SK-N-SH (cell line): Measurements from ENCODE around the gene TBXAS1. TPM values are rescaled to one million over a fixed set of nuclear protein-coding genes. Genes with fewer than 3 reads are reported as not detected.

Source experiments
- CTCF ChIA-PET: fragments of 300-600, 350-600 bp; formaldehyde crosslinking; extraction: SDS; loops from one replicate; lab custom pipeline; 2021; lab: Yijun Ruan, JAX
- POLR2A ChIA-PET: fragments of 350-600 bp; sonication (Branson Sonifier 250); formaldehyde crosslinking; extraction: SDS; loops from one replicate; lab custom pipeline; 2020; ENCODE audit warnings: antibody characterized with exemption, inconsistent platforms; lab: Yijun Ruan, JAX
- DNase-seq: peaks from one replicate; pipeline ENCODE4 v3.0.0; 2012
- H2AFZ ChIP-seq: fragments of 200-600 bp; sonication (generic); 2 replicates; pipeline ENCODE4 v1.8.1; 2016; ENCODE audit warnings: antibody characterized with exemption, mild to moderate bottlenecking, low read depth
- H3F3A ChIP-seq: fragments of 200-600 bp; sonication (generic); replicated peaks from 2 replicates; pipeline ENCODE3; 2016; ENCODE audit warnings: antibody characterized with exemption, mild to moderate bottlenecking; ENCODE audit not compliant: insufficient read depth
- H3K27ac ChIP-seq, 2 experiments: fragments of 200-500 bp in 1 of 2; fragments of 200-600 bp in 1 of 2; sonication (Bioruptor generic) in 1 of 2; sonication (generic), shearing (Covaris generic) in 1 of 2; 2 replicates each; pipeline versions ENCODE4 v1.5.1 to v1.6.1; 2014 to 2016; ENCODE audit warnings: low read depth in 2 of 2, inconsistent platforms in 1 of 2, low read length in 1 of 2, mild to moderate bottlenecking in 1 of 2, mixed read lengths in 1 of 2
- H3K27me3 ChIP-seq: fragments of 200-600 bp; sonication (generic), shearing (Covaris generic); 2 replicates; pipeline ENCODE4 v1.6.1; 2016; ENCODE audit warnings: mixed run types; ENCODE audit not compliant: insufficient read depth
- H3K36me3 ChIP-seq, 2 experiments: fragments of 200-500 bp in 1 of 2; fragments of 200-600 bp in 1 of 2; sonication (Bioruptor generic) in 1 of 2; sonication (generic) in 1 of 2; replicated peaks in 1 of 2; 2 replicates each; pipeline versions ENCODE3 to v1.5.1; 2014 to 2016; ENCODE audit warnings: low read length in 1 of 2, mild to moderate bottlenecking in 1 of 2; ENCODE audit not compliant: insufficient read depth in 2 of 2, control insufficient read depth in 1 of 2
- H3K4me1 ChIP-seq, 2 experiments: fragments of 200-500 bp in 1 of 2; fragments of 200-600 bp in 1 of 2; sonication (Bioruptor generic) in 1 of 2; sonication (generic), shearing (Covaris generic) in 1 of 2; 2 replicates each; pipeline versions ENCODE4 v1.5.1 to v1.6.1; 2014 to 2016; ENCODE audit warnings: low read depth in 1 of 2, low read length in 1 of 2, mixed run types in 1 of 2; ENCODE audit not compliant: insufficient read depth in 2 of 2, control insufficient read depth in 1 of 2
- H3K4me2 ChIP-seq: fragments of 200-600 bp; sonication (generic), shearing (Covaris generic); 2 replicates; pipeline ENCODE4 v1.6.1; 2017; ENCODE audit warnings: mixed run types
- H3K4me3 ChIP-seq, 2 experiments: fragments of 200-500 bp in 1 of 2; fragments of 200-600 bp in 1 of 2; sonication (Bioruptor generic) in 1 of 2; sonication (generic), shearing (Covaris generic) in 1 of 2; 2 replicates each; pipeline versions ENCODE4 v1.5.1 to v1.8.1; 2014 to 2016; ENCODE audit warnings: low read depth in 2 of 2, inconsistent platforms in 1 of 2, low read length in 1 of 2, mild to moderate bottlenecking in 1 of 2, mixed read lengths in 1 of 2, moderate library complexity in 1 of 2
- H3K79me2 ChIP-seq: fragments of 200-600 bp; sonication (generic); 2 replicates; pipeline ENCODE4 v1.8.1; 2017; ENCODE audit warnings: mild to moderate bottlenecking; ENCODE audit not compliant: insufficient read depth
- H3K9ac ChIP-seq: fragments of 200-600 bp; sonication (generic); 2 replicates; pipeline ENCODE4 v1.6.1; 2017; ENCODE audit warnings: mixed run types
- H3K9me2 ChIP-seq: fragments of 200-600 bp; sonication (generic); 2 replicates; pipeline ENCODE4 v1.6.1; 2017; ENCODE audit warnings: mixed run types
- H3K9me3 ChIP-seq: fragments of 200-600 bp; sonication (generic); 2 replicates; pipeline ENCODE4 v1.6.1; 2017; ENCODE audit warnings: mixed run types, mild to moderate bottlenecking, moderate library complexity
- H4K20me1 ChIP-seq: fragments of 200-600 bp; sonication (generic); 2 replicates; pipeline ENCODE4 v1.6.1; 2017; ENCODE audit warnings: mild to moderate bottlenecking, mixed run types; ENCODE audit not compliant: insufficient read depth
- CHD2 ChIP-seq: fragments of 150-350 bp; IDR thresholded peaks from 2 replicates; pipeline ENCODE4 v1.6.1; 2018; ENCODE audit warnings: low read length; ENCODE audit not compliant: partially characterized antibody
- EP300 ChIP-seq, 2 experiments: IDR thresholded peaks; 2 replicates each; pipeline versions ENCODE4 v1.4.0 to v1.6.1; 2012; ENCODE audit warnings: borderline replicate concordance in 1 of 2, low read depth in 1 of 2, low read length in 1 of 2
- GABPA ChIP-seq: IDR thresholded peaks from 2 replicates; pipeline ENCODE4 v1.4.0; 2012; ENCODE audit warnings: low read depth, mild to moderate bottlenecking
- GATA2 ChIP-seq: sonication (generic); formaldehyde crosslinking; IDR thresholded peaks from 2 replicates; pipeline ENCODE4 v1.5.0; 2020; ENCODE audit warnings: mild to moderate bottlenecking, missing genetic modification reagents
- MXI1 ChIP-seq: IDR thresholded peaks from 2 replicates; pipeline ENCODE4 v1.6.1; 2012; ENCODE audit warnings: mild to moderate bottlenecking, low read depth, low read length, improper control_type of control experiment
- POLR2AphosphoS5 ChIP-seq: IDR thresholded peaks from 2 replicates; pipeline ENCODE4 v1.6.1; 2012; ENCODE audit warnings: low read depth, low read length
- RAD21 ChIP-seq: IDR thresholded peaks from 2 replicates; pipeline ENCODE4 v1.6.1; 2012; ENCODE audit warnings: mild to moderate bottlenecking, low read length
- RCOR1 ChIP-seq: fragments of 150-350 bp; IDR thresholded peaks from 2 replicates; pipeline ENCODE4 v1.6.1; 2017; ENCODE audit warnings: antibody characterized with exemption, low read length
- SIN3A ChIP-seq: IDR thresholded peaks from 2 replicates; pipeline ENCODE4 v1.6.1; 2012; ENCODE audit warnings: low read depth, mild to moderate bottlenecking, low read length, moderate library complexity, borderline replicate concordance
- TAF1 ChIP-seq: IDR thresholded peaks from 2 replicates; pipeline ENCODE4 v1.6.1; 2012; ENCODE audit warnings: low read depth, mild to moderate bottlenecking, low read length, moderate library complexity, borderline replicate concordance
- TEAD4 ChIP-seq: IDR thresholded peaks from 2 replicates; pipeline ENCODE4 v1.4.0; 2012; ENCODE audit warnings: mild to moderate bottlenecking, borderline replicate concordance; ENCODE audit not compliant: insufficient read depth
- YY1 ChIP-seq: IDR thresholded peaks from 2 replicates; pipeline ENCODE4 v1.4.0; 2012; ENCODE audit warnings: low read depth, mild to moderate bottlenecking
- WGBS: methylation state at CpG from one replicate; pipeline ENCODE4 v1.1.6; 2017; ENCODE audit warnings: low lambda C conversion rate; 5-methylcytosine and 5-hydroxymethylcytosine counted together
- polyA plus RNA-seq, 3 experiments: library from polyadenylated mRNA; depleted of rRNA; stranded (reverse); fragments of >200 nt; gene quantifications; 2 replicates each; pipeline ENCODE4 v1.2.3, GENCODE V29; 2012
- TF ChIP-seq, protein P1 (sequence below): fragments of 200-600 bp; sonication (generic); IDR thresholded peaks from 2 replicates; pipeline ENCODE4 v1.6.1; 2017; ENCODE audit warnings: antibody characterized with exemption, mild to moderate bottlenecking, moderate library complexity
- TF ChIP-seq, protein P2 (sequence below): IDR thresholded peaks from 2 replicates; pipeline ENCODE4 v1.6.1; 2012; ENCODE audit warnings: mild to moderate bottlenecking, low read depth, low read length, moderate library complexity

The TBXAS1 gene
- polyA plus RNA-seq, 1 of the 3 experiments (the other 2 are of a cell fraction): 4.4 TPM

DNA sequence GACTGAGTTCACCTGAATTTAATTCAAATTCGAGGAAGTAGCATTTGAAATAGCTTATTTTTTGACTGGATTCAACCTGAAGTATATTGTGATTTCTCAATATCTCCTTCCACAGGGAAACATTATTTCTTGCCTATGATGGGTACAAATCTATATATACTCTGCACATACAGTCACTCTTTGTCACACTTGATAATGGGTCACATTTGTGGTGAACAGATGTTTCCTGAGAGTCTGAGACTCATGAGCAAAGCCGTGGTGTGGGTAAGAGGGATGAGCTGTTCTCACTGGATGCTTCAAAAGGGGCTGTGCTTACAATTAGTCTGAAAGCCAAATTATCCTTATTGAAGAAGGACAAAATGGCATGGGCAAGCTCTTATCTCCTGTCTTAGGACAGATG, 18.0 kb upstream of the TBXAS1 start:
- ChIA-PET CTCF (interaction anchor here (1.2 to 1.5 kb wide), 2 partner anchors 165 to 191 kb away, joined by 3 to 4 read pairs; no protein-coding TSS in a partner anchor), POLR2A (no interaction called here)
- H3K9ac ChIP-seq: no peak overlapping the region
- H3K36me3 ChIP-seq: no peaks in the 10 kb centered on the region
- no peaks in the 10 kb centered on the region for H3K79me2 ChIP-seq
- H3K9me3 ChIP-seq: no peaks in the 10 kb centered on the region
- H3K27me3 ChIP-seq: no peaks in the 10 kb centered on the region
- H2AFZ ChIP-seq: no peak overlapping the region
- DNase-seq: no peak
- TF ChIP-seq, protein P1, sequence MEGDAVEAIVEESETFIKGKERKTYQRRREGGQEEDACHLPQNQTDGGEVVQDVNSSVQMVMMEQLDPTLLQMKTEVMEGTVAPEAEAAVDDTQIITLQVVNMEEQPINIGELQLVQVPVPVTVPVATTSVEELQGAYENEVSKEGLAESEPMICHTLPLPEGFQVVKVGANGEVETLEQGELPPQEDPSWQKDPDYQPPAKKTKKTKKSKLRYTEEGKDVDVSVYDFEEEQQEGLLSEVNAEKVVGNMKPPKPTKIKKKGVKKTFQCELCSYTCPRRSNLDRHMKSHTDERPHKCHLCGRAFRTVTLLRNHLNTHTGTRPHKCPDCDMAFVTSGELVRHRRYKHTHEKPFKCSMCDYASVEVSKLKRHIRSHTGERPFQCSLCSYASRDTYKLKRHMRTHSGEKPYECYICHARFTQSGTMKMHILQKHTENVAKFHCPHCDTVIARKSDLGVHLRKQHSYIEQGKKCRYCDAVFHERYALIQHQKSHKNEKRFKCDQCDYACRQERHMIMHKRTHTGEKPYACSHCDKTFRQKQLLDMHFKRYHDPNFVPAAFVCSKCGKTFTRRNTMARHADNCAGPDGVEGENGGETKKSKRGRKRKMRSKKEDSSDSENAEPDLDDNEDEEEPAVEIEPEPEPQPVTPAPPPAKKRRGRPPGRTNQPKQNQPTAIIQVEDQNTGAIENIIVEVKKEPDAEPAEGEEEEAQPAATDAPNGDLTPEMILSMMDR: no peak
- TF ChIP-seq RAD21: no peak
- TF ChIP-seq SIN3A: no peak
- no peak for TF ChIP-seq EP300 (IDR thresholded peaks at IDR 0.05; ENCODE audit: borderline replicate concordance in 1 of 2, low read depth in 1 of 2, low read length in 1 of 2)
- no peak for TF ChIP-seq YY1
- no peak overlapping the region for H3K27ac ChIP-seq
- no peaks in the 10 kb centered on the region for H3K9me2 ChIP-seq
- no peak overlapping the region for H3K4me2 ChIP-seq
- WGBS: 23% methylated on average over 2 of the region's 2 CpGs
- no peaks in the 10 kb centered on the region for H3K4me1 ChIP-seq
- H4K20me1 ChIP-seq: no peaks in the 10 kb centered on the region
- no peak overlapping the region for H3K4me3 ChIP-seq
- H3F3A ChIP-seq: no peaks in the 10 kb centered on the region

DNA sequence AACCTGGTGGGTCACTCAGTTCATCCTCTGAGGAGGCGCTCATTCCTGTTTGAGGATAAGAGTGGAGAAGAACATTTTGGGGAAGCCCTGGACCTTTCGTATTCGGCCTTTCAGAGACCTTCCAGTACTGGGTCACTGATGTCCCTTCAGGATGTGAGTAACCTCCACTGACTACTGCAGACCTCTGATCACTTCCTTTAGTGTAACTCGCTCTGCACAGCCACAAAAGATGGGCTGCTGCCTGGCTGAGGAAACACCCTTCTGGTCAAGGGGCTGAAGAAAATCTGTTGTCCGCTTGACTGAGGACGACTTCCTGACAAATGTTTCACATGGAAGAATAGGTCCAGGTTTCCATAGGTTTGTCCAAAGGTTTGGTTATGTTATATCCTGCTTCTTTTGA, 15.9 kb upstream of the TBXAS1 start:
- H3K27ac ChIP-seq: no peak overlapping the region
- H4K20me1 ChIP-seq: no peaks in the 10 kb centered on the region
- no peak for TF ChIP-seq TEAD4
- no peak for TF ChIP-seq GATA2 (CRISPR knock-in tag)
- no peak for TF ChIP-seq TAF1
- no peak for TF ChIP-seq EP300 (IDR thresholded peaks at IDR 0.05; ENCODE audit: borderline replicate concordance in 1 of 2, low read depth in 1 of 2, low read length in 1 of 2)
- no peak for TF ChIP-seq GABPA
- no peak for TF ChIP-seq CHD2
- TF ChIP-seq POLR2AphosphoS5: no peak
- no peak for TF ChIP-seq RAD21
- TF ChIP-seq, protein P2, sequence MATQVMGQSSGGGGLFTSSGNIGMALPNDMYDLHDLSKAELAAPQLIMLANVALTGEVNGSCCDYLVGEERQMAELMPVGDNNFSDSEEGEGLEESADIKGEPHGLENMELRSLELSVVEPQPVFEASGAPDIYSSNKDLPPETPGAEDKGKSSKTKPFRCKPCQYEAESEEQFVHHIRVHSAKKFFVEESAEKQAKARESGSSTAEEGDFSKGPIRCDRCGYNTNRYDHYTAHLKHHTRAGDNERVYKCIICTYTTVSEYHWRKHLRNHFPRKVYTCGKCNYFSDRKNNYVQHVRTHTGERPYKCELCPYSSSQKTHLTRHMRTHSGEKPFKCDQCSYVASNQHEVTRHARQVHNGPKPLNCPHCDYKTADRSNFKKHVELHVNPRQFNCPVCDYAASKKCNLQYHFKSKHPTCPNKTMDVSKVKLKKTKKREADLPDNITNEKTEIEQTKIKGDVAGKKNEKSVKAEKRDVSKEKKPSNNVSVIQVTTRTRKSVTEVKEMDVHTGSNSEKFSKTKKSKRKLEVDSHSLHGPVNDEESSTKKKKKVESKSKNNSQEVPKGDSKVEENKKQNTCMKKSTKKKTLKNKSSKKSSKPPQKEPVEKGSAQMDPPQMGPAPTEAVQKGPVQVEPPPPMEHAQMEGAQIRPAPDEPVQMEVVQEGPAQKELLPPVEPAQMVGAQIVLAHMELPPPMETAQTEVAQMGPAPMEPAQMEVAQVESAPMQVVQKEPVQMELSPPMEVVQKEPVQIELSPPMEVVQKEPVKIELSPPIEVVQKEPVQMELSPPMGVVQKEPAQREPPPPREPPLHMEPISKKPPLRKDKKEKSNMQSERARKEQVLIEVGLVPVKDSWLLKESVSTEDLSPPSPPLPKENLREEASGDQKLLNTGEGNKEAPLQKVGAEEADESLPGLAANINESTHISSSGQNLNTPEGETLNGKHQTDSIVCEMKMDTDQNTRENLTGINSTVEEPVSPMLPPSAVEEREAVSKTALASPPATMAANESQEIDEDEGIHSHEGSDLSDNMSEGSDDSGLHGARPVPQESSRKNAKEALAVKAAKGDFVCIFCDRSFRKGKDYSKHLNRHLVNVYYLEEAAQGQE: no peak
- no peak for TF ChIP-seq RCOR1
- no peak for TF ChIP-seq MXI1
- TF ChIP-seq, all 33 proteins: peak for 0
- Histone ChIP-seq H2AFZ (no peak overlapping the region), H3K9me2 (no peaks in the 10 kb centered on the region), H3K4me3 (no peak overlapping the region), H3K36me3 (no peaks in the 10 kb centered on the region), H3K9ac (no peak overlapping the region), H3K4me2 (no peak overlapping the region), H3F3A (no peaks in the 10 kb centered on the region), H3K9me3 (no peaks in the 10 kb centered on the region), H3K79me2 (no peaks in the 10 kb centered on the region), H3K27me3 (no peaks in the 10 kb centered on the region), H3K4me1 (no peaks in the 10 kb centered on the region)
- DNase-seq: no peak
- ChIA-PET CTCF (no interaction called here), POLR2A (no interaction called here)
- 81% methylated on average over 6 of the region's 6 CpGs for WGBS
